Measurements from ENCODE around the gene AP4M1.

AP4M1 gene

GRCh38 chr7:100090527-100091410 lies 10.7 kb upstream of the AP4M1 start:
- TF ChIP-seq CTCF (IDR thresholded peaks at IDR 0.05; ENCODE audit: control insufficient read depth, insufficient read depth, low read depth, low read length, missing control alignments) = no peak
- DNase-seq (ENCODE audit: low read depth) = no peak
- H3K4me3 ChIP-seq (ENCODE audit: control insufficient read depth, low read depth, low read length) = no peak overlapping the region

- DNase-seq (ENCODE audit: low read depth) = no peak
- TF ChIP-seq CTCF (IDR thresholded peaks at IDR 0.05; ENCODE audit: control insufficient read depth, insufficient read depth, low read depth, low read length, missing control alignments) = no peak
- no peak overlapping the region for H3K4me3 ChIP-seq (ENCODE audit: control insufficient read depth, low read depth, low read length)
These were observed 9.8 kb upstream of the AP4M1 start for GRCh38 chr7:100091411-100092181.

GRCh38 chr7:100093054-100093453 lies 8.4 kb upstream of the AP4M1 start:
- no peak for DNase-seq (ENCODE audit: low read depth)
- TF ChIP-seq CTCF (IDR thresholded peaks at IDR 0.05; ENCODE audit: control insufficient read depth, insufficient read depth, low read depth, low read length, missing control alignments) = no peak
- no peak overlapping the region for H3K4me3 ChIP-seq (ENCODE audit: control insufficient read depth, low read depth, low read length)

GRCh38 chr7:100093498-100093897 lies 7.9 kb upstream of the AP4M1 start:
- H3K4me3 ChIP-seq (ENCODE audit: control insufficient read depth, low read depth, low read length) = no peak overlapping the region
- DNase-seq (ENCODE audit: low read depth) = no peak
- TF ChIP-seq CTCF (IDR thresholded peaks at IDR 0.05; ENCODE audit: control insufficient read depth, insufficient read depth, low read depth, low read length, missing control alignments) = no peak

GRCh38 chr7:100093925-100094486 lies 7.4 kb upstream of the AP4M1 start:
- no peak for TF ChIP-seq CTCF (IDR thresholded peaks at IDR 0.05; ENCODE audit: control insufficient read depth, insufficient read depth, low read depth, low read length, missing control alignments)
- DNase-seq (ENCODE audit: low read depth) = no peak

GRCh38 chr7:100095289-100095688 lies 6.2 kb upstream of the AP4M1 start:
- no peak overlapping the region for H3K4me3 ChIP-seq (ENCODE audit: control insufficient read depth, low read depth, low read length)
- TF ChIP-seq CTCF (IDR thresholded peaks at IDR 0.05; ENCODE audit: control insufficient read depth, insufficient read depth, low read depth, low read length, missing control alignments) = no peak
- no peak for DNase-seq (ENCODE audit: low read depth)

More at GRCh38 chr7:100093925-100094486, 7.4 kb upstream of the AP4M1 start:
- H3K4me3 ChIP-seq (ENCODE audit: control insufficient read depth, low read depth, low read length) = no peak overlapping the region

Measured in AG09309 (cell line).